Stimulated activated CD4-positive, alpha-beta T cell treated with anti-CD3 and anti-CD28 coated beads, Interleukin-2, amount 100 ng/mL, for 24 hours (primary cell): ENCODE measurements around the gene HCFC1R1.

Experiments
- DNase-seq, 2 donors: peaks; one replicate each; pipeline ENCODE4 v3.0.0-alpha.2; 2020

Gene HCFC1R1

GRCh38 chr16:2991566-2992261, 32.0 kb downstream of the HCFC1R1 start:
- no peak for DNase-seq

- DNase-seq = no peak
Observed at GRCh38 chr16:2990891-2991290, 32.9 kb downstream of the HCFC1R1 start.

GRCh38 chr16:2988590-2989099, 35.1 kb downstream of the HCFC1R1 start:
- no peak for DNase-seq

- DNase-seq = no peak
Observed at GRCh38 chr16:2987833-2988232, 35.9 kb downstream of the HCFC1R1 start.

- DNase-seq = no peak
Observed at GRCh38 chr16:2987286-2987685, 36.5 kb downstream of the HCFC1R1 start.

- DNase-seq = no peak
Observed at GRCh38 chr16:2986623-2987188, 37.0 kb downstream of the HCFC1R1 start.

- no peak for DNase-seq
Observed at GRCh38 chr16:2985893-2986355, 37.8 kb downstream of the HCFC1R1 start.

- DNase-seq = no peak
Observed at GRCh38 chr16:2985462-2985861, 38.3 kb downstream of the HCFC1R1 start.

- DNase-seq = peak; percentile 79 to 86
Observed at GRCh38 chr16:2983706-2984136, 40.0 kb downstream of the HCFC1R1 start.

- DNase-seq = no peak
Observed at GRCh38 chr16:2982402-2982801, 41.3 kb downstream of the HCFC1R1 start.

GRCh38 chr16:2981899-2982250, 41.9 kb downstream of the HCFC1R1 start:
- no peak for DNase-seq

- DNase-seq = no peak
Observed at GRCh38 chr16:2981177-2981898, 42.4 kb downstream of the HCFC1R1 start.

GRCh38 chr16:2980227-2981176, 43.2 kb downstream of the HCFC1R1 start, which contains the start of gene PKMYT1:
PKMYT1 (minus strand) TSS chr16:2980446; CDS start chr16:2979657, 789 bp downstream.
- DNase-seq = peak; percentile 96 to 98

GRCh38 chr16:2979669-2980226, 44.0 kb downstream of the HCFC1R1 start:
- peak in 1 of 2 donors; percentile 57 for DNase-seq

- DNase-seq = no peak
Observed at GRCh38 chr16:2977440-2977839, 46.3 kb downstream of the HCFC1R1 start.

GRCh38 chr16:2976673-2977072, 47.1 kb downstream of the HCFC1R1 start:
- DNase-seq = no peak

- DNase-seq = no peak
Observed at GRCh38 chr16:2976201-2976600, 47.5 kb downstream of the HCFC1R1 start.

- DNase-seq = no peak
Observed at GRCh38 chr16:2975161-2975795, 48.5 kb downstream of the HCFC1R1 start.

- no peak for DNase-seq
Observed at GRCh38 chr16:2974319-2975056, 49.3 kb downstream of the HCFC1R1 start.

GRCh38 chr16:2973605-2974318, 50.0 kb downstream of the HCFC1R1 start:
- no peak for DNase-seq
